Adrenal gland (tissue), 12 donors: ENCODE results near the gene SYTL3. TPM values are rescaled to one million over a fixed set of nuclear protein-coding genes. Genes with fewer than 3 reads are reported as not detected.
"Not testable (repeated sequence)": the region's sequence is repeated elsewhere in the genome, so short reads cannot be mapped to it uniquely, and the experiment has no call there.

ENCODE experiments used
- DNase-seq, 7 donors: peaks; one replicate each; pipeline ENCODE4 v3.0.0-alpha.2; 2019 to 2020
- H3K27ac ChIP-seq, 5 donors: fragments of 200-600 bp; sonication (generic) in 4 of 5; 1 replicate in 3 of 5; 2 replicates in 2 of 5; pipeline versions ENCODE4 v1.5.1 to v1.8.0; 2016 to 2020; ENCODE audit warnings: mild to moderate bottlenecking in 1 of 5
- H3K27me3 ChIP-seq: fragments of 200-600 bp; 2 replicates; pipeline ENCODE4 v1.8.0; 2021
- H3K36me3 ChIP-seq, 2 donors: fragments of 200-600 bp; replicated peaks in 1 of 2; 1 replicate in 1 of 2; 2 replicates in 1 of 2; pipeline versions ENCODE4 v1.5.1 to v1.8.0; 2018 to 2022
- H3K4me1 ChIP-seq, 2 donors: fragments of 200-600 bp; replicated peaks in 1 of 2; 1 replicate in 1 of 2; 2 replicates in 1 of 2; pipeline versions ENCODE4 v1.5.1 to v1.8.0; 2018 to 2021
- H3K4me3 ChIP-seq, 4 donors: fragments of 200-600 bp; sonication (generic) in 3 of 4; one replicate each; pipeline ENCODE4 v1.5.1; 2016 to 2018
- H3K9me3 ChIP-seq, 3 donors: fragments of 200-600 bp; sonication (generic) in 1 of 3; replicated peaks in 1 of 3; 1 replicate in 2 of 3; 2 replicates in 1 of 3; pipeline versions ENCODE4 v1.5.1 to v1.8.0; 2016 to 2021
- POLR2A ChIP-seq, 2 donors: fragments of 450-650 bp; IDR thresholded peaks; one replicate each; pipeline ENCODE4 v1.6.1; 2017; ENCODE audit warnings: antibody characterized with exemption in 2 of 2, mild to moderate bottlenecking in 2 of 2, moderate library complexity in 1 of 2
- WGBS, 4 donors: extraction: QIAGEN DNeasy Blood & Tissue Kit in 2 of 4; methylation state at CpG; one replicate each; pipeline versions ENCODE4 v1.1.5 to v1.1.7; 2013 to 2017; 5-methylcytosine and 5-hydroxymethylcytosine counted together
- intact Hi-C, 2 donors: fragments of 100-400 bp; cut with DNase I; formaldehyde crosslinking; loops; one replicate each; pipeline versions ENCODE4 v1.14.1 to v1.15.0; 2022 to 2023
- polyA plus RNA-seq, 3 donors: library from polyadenylated mRNA; stranded (reverse); fragments of 200-250 nt in 2 of 3; fragments of 350-450 nt in 1 of 3; fragmentation: Illumina TruSeq in 1 of 3; extraction: RNeasy Lipid Tissue Mini Kit (QIAGEN cat#74804) in 1 of 3; gene quantifications; one replicate each; pipeline ENCODE4 v1.2.3, GENCODE V29; 2013 to 2014
- total RNA-seq, 9 donors: library from RNA; depleted of rRNA in 4 of 9; stranded (reverse); fragments of >200 nt in 4 of 9; fragments of 120-200 nt in 1 of 9; fragmentation: NEBNext Ultra II Directional in 1 of 9; extraction: Animal tissue kit (Norgen Biotek cat#: 25700) in 1 of 9; gene quantifications; one replicate each; pipeline versions ENCODE4 v1.1.0 to v1.2.4, GENCODE V29; 2013 to 2023
- TF ChIP-seq, protein P1 (sequence below), 6 experiments: fragments of 450-650 bp in 4 of 6; fragments of 200-600 bp in 2 of 6; sonication (generic) in 1 of 6; IDR thresholded peaks; 1 replicate in 5 of 6; 2 replicates in 1 of 6; pipeline versions ENCODE4 v1.5.1 to v1.8.0; 2016 to 2021; ENCODE audit warnings: antibody characterized with exemption in 6 of 6, mild to moderate bottlenecking in 2 of 6, moderate library complexity in 1 of 6
- donor health status: healthy with polysubstance abuse.
- donor health status: Bipolar disorder and iron deficiency.
- donor health status: DM: yes; HTN: yes; CAD: no.
- donor health status: DM: no; HTN: no; CAD: no.
- donor health status: DM: no; HTN: no; CAD: no.
- donor health status: DM: yes; HTN: yes; CAD: no.

SYTL3 gene
- total and polyA plus RNA-seq, 12 donors = 0.94 to 3.9 (median 2.1) TPM

DNA sequence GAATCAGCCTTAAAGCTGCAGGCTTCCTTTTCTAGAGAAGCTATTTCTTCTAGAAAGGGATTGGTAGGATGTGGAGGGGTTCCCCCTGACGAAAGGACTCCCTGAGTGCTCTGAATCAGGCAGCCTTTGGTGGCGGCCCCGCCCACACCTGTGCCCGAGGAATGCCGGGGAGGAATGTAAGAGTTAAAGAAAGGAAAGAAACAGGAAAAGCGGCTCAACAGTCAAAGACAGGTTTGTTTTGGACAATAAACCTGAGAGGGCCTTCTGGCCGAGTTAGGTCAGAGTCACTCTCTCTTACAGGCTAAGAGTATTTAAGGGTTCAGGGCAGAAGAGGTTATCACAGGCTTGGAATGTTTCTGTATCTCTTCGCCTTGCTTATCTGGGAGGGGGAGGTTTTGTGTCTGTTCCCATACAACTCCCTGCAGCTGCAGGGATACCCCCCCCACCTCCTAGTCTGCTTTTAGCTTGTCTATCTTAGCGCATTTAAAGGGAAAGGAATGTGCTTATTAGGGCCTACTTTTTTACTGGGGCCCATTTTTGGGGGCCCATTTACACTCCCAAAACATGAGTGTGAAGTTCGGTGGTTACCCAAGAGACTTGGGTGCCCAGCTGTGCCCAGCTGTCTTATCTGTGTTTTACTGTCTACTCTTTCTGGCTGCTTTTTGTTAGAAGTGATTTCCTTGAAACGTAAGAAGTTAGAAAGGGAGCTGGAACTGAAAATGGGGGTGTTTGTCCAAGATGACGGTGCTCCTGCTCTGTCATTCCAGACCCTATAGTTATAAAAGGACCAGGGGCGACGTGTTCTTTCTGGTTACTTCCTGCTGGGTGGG is 38.1 kb upstream of the SYTL3 start:
- Histone ChIP-seq H3K4me3 (no peak overlapping the region), H3K27ac (no peak overlapping the region), H3K4me1 (peaks cover 0 to 6% of the 10 kb centered on the region in 2 donors), H3K36me3 (peaks cover 0 to 33% of the 10 kb centered on the region in 2 donors), H3K9me3 (no peaks in the 10 kb centered on the region), H3K27me3 (no peaks in the 10 kb centered on the region)
- intact Hi-C loops = no loop called here
- 79 to 85% (median 84%) methylated on average over 14 of the region's 14 CpGs for WGBS, 4 donors
- no peak for TF ChIP-seq POLR2A (IDR thresholded peaks at IDR 0.05)
- TF ChIP-seq, protein P1, sequence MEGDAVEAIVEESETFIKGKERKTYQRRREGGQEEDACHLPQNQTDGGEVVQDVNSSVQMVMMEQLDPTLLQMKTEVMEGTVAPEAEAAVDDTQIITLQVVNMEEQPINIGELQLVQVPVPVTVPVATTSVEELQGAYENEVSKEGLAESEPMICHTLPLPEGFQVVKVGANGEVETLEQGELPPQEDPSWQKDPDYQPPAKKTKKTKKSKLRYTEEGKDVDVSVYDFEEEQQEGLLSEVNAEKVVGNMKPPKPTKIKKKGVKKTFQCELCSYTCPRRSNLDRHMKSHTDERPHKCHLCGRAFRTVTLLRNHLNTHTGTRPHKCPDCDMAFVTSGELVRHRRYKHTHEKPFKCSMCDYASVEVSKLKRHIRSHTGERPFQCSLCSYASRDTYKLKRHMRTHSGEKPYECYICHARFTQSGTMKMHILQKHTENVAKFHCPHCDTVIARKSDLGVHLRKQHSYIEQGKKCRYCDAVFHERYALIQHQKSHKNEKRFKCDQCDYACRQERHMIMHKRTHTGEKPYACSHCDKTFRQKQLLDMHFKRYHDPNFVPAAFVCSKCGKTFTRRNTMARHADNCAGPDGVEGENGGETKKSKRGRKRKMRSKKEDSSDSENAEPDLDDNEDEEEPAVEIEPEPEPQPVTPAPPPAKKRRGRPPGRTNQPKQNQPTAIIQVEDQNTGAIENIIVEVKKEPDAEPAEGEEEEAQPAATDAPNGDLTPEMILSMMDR (IDR thresholded peaks at IDR 0.05) = no peak
- peak in 1 of 7 donors; percentile 43 for DNase-seq

DNA sequence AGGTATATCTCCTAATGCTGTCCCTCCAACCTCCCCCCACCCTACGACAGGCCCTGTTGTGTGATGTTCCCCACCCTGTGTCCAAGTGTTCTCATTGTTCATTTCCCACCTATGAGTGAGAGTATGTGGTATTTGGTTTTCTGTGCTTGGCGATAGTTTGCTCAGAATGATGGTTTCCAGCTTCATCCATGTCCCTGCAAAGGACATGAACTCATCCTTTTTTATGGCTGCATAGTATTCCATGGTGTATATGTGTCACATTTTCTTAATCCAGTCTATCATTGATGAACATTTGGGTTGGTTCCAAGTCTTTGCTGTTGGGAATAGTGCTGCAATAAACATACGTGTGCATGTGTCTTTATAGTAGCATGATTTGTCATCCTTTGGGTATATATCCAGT is 35.2 kb upstream of the SYTL3 start:
- DNase-seq, H3K27me3 ChIP-seq, H3K4me1 ChIP-seq, H3K9me3 ChIP-seq, H3K27ac ChIP-seq, intact Hi-C loops, H3K4me3 ChIP-seq: not testable (repeated sequence)
- 96 to 100% (median 97%) methylated on average over 3 of the region's 3 CpGs for WGBS, 4 donors
- H3K36me3 ChIP-seq = peaks cover 0 to 13% of the 10 kb centered on the region in 2 donors

DNA sequence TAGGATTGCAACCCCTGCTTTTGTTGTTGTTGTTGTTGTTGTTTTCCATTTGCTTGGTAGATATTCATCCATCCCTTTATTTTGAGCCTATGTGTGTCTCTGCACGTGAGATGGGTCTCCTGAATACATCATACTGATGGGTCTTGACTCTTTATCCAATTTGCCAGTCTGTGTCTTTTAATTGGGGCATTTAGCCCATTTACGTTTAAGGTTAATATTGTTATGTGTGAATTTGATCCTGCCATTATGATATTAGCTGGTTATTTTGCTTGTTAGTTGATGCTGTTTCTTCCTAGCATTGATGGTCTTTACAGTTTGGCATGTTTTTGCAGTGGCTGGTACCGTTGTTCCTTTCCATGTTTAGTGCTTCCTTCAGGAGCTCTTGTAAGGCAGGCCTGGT is 31.6 kb upstream of the SYTL3 start:
- WGBS, 4 donors = 87 to 93% (median 89%) methylated on average over 3 of the region's 3 CpGs
- H3K4me1 ChIP-seq, H3K27ac ChIP-seq, intact Hi-C loops, H3K36me3 ChIP-seq, DNase-seq, H3K9me3 ChIP-seq, H3K27me3 ChIP-seq, H3K4me3 ChIP-seq: not testable (repeated sequence)

DNA sequence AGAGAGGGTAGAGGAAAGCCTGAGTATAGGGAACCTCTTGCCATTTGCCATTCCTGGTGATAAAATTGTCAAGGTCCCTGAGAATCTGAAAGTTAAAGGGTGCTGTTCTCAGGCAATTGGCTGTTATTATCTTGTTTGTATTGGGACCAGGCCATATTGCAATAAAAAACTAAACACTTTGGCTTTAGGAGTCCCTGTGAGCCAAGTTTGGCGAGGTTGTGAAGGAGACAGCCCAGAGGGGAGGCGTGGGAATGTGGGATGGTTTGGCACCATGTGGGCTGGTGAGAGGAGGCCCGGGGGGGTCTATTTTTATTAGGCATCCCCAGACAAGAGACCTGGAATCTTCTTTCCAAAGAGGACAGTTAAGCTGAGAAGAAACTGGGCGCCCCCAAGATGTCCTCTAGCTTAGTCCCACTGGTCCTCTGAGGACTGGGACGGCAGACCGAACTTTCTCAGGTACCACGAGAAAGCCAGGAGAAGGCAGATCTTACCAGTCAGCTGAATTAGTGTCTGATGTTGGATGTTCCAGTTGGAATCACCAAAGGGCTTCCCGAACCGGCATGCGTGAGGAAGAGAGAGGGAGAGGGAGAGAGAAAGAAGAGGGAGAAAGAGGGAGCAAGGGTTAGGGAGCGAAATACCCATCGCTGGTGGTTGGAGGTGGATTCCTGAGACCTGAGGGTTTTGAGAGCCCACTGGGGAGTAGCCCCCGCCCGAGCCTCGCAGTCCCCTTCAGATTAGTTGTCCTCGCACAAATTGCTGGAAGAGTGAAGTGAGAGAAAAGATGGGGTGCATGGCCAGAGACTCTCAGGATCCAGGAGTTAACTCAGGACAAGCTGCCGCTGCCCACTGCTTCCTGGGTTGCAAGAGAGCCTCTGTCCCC is 29.7 kb upstream of the SYTL3 start:
- no peak overlapping the region for H3K27ac ChIP-seq
- H3K4me1 ChIP-seq = no peaks in the 10 kb centered on the region
- no peak overlapping the region for H3K4me3 ChIP-seq
- WGBS, 4 donors = 93 to 95% (median 94%) methylated on average over 17 of the region's 17 CpGs
- H3K9me3 ChIP-seq = no peaks in the 10 kb centered on the region
- H3K36me3 ChIP-seq = peaks cover 0 to under 1% of the 10 kb centered on the region in 2 donors
- intact Hi-C loops = no loop called here
- no peaks in the 10 kb centered on the region for H3K27me3 ChIP-seq
- peak in 2 of 7 donors; percentile 13 to 46 for DNase-seq
- TF ChIP-seq, protein P1 (IDR thresholded peaks at IDR 0.05) = no peak
- no peak for TF ChIP-seq POLR2A (IDR thresholded peaks at IDR 0.05)
